Fibroblast of skin of abdomen (primary cell): ENCODE measurements around the gene PTPRH.
"Not testable (repeated sequence)": the region's sequence is repeated elsewhere in the genome, so short reads cannot be mapped to it uniquely, and the experiment has no call there.

ENCODE experiments used
- DNase-seq: peaks from one replicate; pipeline ENCODE4 v3.0.0-alpha.2; 2013

Gene PTPRH

GRCh38 chr19:55181740-55182139 lies 27.6 kb downstream of the PTPRH start:
- DNase-seq: no peak

DNA sequence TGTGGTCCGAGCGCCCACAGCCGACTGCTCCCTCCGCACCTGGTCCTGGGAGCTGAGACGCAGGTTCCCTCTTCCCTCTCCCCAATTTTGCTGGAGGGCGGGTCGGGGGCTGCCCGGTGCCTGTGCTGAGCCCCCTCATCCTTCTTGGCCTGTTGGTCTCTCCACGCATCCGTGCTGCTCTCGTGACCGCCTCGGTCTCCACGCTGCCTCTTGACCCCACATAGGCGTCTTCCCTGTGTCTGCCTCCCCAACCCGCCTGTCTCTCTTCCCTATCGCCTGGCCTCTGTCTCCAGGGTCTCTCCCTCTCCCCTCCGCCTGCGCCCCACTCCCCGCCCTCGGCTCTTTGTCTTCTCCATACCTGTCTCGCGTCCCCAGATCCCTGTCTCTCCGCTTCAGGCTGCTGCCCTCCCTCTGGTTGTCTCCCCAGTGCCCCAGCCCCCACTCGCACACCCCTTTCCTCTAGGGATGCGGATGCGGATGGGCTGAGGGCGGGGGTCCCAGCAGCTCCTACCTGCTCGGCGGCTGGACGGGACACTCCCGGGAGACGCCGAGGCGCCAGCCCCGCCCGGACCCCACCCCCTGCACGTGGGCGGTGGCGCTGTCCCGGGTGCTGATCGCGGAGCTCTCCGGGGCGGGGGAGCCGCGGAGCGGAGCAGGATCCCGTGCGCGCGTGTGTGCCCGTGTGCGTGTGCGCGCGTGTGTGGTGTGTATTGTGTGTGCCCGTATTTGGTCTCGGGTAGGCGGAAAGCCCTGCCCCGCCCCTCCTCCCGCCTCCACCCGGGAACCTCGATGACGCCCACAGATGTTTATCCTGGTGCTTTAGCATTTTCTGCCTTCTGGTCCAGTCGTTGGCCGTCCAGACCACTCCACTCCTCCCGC lies 29.5 kb downstream of the PTPRH start, which contains the start of gene SYT5:
Gene SYT5 (minus strand): TSS at position 684 of the 879 bp plus-strand sequence. CDS start 1,248 bp downstream, outside the sequence.
- DNase-seq: no peak

GRCh38 chr19:55178781-55179599 lies 30.3 kb downstream of the PTPRH start:
- peak; percentile 76 for DNase-seq

GRCh38 chr19:55176076-55176475 lies 33.2 kb downstream of the PTPRH start:
- no peak for DNase-seq

GRCh38 chr19:55175117-55175867 lies 34.0 kb downstream of the PTPRH start:
- DNase-seq: no peak

GRCh38 chr19:55174425-55175116 lies 34.7 kb downstream of the PTPRH start:
- DNase-seq: no peak

DNA sequence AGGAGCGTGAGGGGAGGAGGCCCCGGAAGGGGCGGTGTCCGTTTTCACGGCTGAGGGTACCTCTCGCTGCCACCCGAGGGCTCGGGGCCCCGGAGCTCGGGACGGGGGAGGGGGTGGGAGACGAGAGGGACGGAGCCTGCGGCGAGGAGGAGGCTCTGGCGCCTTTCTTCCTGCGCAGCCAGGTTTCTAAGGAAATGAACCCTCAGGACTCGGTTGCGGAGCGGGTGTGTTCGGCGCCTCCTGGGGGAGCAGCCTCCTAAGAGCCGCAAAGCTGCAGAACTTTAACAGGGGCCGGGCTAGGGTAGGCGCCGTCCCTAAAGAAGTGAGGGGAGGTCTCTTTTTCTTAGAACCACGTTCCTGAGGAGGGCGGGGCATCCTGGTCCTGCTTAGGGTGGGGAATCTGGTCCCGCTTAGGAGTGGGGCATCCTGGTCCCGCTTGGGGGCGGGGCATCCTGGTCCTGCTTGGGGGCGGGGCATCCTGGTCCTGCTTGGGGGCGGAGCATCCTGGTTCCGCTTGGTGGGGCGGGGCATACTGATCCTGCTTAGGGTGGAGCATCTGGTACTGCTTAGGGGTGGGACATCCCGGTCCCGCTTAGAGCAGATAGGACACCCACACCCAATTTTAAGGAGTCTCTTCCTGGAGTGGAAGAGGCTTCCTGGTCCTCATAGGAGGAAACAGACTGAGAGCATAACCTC lies 35.4 kb downstream of the PTPRH start:
- peak; percentile 68 for DNase-seq

- DNase-seq: no peak
Observed at GRCh38 chr19:55173186-55173713, 36.1 kb downstream of the PTPRH start.

DNA sequence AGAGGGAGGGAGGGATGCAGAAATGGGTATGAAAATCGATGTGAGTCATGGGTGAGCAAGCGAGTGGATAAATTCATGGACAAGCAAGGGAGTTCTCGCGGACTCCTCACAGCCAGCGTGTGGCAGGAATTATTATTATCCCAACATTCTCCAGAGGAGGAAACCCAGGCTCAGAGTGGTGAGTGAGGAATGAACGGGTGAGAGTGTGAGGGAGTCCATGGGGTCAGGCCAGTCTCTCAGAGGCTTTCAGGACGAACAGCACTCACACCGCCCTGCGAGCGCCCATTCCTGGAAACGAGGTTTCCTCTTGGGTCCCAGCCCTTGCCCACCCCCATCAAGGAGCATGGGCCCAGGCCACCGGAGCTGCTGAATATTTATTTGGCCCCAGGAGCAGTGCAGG lies 36.6 kb downstream of the PTPRH start:
- peak; percentile 67 for DNase-seq

DNA sequence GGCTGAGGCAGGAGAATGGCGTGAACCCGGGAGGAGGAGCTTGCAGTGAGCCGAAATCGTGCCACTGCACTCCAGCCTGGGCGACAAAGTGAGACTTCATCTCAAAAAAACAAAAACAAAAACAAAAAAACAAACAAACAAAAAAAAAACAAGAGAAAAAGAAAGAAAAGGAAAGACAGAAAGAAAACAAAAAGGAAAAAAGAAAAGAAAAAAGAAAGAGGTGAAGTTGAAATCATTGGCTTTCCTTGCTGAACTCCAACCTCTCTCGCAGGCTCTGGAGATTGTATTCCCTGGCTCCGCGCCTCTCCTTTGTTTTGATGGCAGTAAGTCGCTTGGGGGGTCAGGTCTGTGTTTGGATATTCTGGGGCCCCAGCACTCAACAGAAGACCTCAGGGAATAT lies 37.0 kb downstream of the PTPRH start:
- DNase-seq: not testable (repeated sequence)

DNA sequence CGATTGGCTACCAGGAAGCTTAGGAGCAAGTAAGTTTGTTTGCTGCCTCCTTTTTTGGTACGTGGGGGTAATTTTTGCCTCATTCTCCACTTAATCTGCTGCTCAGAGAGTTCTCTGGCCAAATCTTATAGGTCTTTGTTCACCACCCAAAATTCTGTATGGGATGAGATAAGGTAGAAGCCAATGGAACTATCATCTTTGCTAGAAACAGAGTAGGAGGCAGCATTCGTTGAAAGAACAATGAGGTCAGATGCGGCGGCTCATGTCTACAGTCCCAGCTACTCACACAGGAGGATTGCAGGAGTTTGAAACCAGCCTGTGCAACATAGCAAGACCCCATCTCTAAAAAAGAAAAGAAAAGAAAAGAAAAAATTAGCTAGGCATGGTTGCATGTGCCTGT lies 37.9 kb downstream of the PTPRH start:
- no peak for DNase-seq

DNA sequence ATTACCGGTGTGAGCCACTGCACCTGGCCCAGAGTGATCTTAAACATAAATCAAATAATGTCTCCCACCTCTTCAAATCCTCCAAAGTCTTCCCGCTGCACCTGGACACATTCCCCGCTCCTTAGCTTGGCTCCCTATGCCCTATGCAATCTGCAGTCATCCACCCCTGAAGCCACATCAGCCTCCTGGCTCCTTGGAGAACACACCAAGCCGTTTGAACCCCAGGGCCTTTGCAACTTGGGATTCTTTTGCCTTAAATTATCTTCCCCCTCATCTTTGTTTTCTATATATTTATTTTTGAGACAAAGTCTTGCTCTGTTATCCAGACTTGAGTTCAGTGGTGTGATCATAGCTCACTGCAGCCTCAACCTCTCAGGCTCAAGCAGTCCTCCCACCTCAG lies 40.2 kb downstream of the PTPRH start:
- DNase-seq: no peak

DNA sequence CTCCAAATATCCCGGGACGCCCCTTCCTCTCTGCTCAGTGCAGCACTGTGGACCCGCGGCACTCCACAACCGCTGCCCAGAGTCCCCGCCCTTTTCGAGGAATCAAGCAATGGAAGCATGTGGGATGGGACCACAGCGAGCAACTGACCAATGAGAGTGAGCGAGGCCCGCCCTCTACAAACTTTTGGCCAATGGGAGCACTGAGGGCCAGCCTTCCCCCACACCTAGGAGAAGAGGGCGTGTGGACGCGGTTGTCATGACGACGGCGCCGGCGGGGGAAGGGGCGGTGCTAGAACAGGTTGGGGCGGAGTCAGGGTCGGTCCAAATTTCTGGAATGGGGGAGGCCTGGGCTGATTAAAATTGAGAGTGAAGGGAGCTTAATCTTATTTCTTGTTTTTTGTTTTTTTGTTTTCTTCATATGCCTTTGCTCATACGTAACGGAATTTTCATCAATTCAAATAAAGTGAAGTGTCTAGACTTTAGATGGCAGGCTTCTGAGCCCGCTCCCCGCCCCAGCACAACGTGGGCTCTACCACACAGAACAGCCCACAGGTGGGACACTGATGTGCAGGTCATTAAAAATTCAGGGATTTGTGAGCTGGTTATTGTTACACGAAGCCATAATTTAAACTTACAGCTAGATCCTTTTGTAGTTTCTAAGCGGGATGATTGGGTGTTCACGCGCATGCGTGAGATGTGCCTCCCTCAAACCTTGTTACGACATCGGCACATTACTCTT lies 42.6 kb downstream of the PTPRH start, which contains the start of gene DNAAF3:
Gene DNAAF3 (minus strand): TSS at position 84 of the 739 bp plus-strand sequence. CDS start 200 bp downstream, outside the sequence.
- peak; percentile 97 for DNase-seq

DNA sequence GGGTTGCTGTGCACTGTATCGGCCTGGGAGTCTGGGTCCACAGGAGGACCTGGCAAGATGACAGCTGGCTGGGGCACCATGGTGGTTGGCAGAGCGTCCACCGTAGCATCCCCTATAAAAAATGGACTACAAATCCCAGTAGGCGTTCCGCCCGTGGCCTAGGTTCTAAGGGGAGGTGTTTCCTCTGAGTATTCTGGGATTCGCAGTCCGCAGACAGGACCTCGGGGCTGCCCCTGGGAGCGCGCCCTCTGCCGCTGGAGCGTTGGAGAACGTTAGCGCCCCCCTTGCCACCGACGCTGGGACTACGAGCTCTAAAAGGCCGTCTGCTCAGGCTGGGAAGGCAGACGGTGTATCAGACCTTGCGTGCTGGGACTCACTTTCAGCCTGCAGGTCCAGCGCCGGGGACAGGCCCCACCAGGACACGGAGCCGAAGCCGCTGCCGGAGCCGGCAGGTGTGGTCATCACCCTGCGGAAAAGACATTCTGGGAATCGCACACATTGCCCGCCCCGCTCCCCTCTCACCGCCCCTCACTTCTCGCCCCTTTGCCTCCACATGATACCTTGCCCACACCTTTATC lies 43.3 kb downstream of the PTPRH start:
- DNase-seq: peak; percentile 61

DNA sequence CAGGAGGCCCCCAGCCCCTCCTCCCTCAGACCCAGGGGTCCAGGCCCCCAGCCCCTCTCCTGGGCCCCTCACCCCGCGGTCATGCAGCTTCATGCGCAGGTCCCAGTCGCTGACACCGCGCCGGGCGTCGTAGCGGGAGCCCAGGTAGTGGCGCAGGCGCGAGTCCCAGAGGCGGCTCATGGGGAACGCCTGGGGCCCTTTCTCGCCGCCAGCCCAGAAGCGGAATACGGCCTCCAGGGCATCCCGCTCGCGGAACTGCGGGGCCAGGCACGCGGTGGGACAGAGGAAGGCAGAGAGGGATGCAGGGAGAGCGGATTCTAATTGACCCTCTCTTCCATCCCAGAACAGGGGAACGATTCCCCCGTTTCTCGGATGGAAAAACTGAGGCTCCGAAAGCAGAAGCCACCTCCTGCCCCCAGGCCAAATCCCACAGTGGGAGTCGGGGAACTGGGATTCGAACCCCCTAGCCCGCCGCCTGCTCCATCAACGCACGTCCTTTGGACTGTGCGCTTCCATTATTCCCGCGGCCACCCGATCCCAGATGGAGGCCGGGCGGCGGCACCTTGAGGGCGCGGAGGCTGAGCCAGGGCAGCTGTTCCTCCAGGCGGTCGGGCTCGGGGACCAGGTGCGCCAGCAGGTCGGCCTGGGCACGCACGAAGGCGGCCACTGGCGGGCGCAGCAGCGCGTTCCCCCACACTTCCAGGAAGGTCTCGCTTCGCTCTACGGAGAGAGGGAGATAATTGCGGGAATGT lies 47.6 kb downstream of the PTPRH start:
- DNase-seq: no peak

DNA sequence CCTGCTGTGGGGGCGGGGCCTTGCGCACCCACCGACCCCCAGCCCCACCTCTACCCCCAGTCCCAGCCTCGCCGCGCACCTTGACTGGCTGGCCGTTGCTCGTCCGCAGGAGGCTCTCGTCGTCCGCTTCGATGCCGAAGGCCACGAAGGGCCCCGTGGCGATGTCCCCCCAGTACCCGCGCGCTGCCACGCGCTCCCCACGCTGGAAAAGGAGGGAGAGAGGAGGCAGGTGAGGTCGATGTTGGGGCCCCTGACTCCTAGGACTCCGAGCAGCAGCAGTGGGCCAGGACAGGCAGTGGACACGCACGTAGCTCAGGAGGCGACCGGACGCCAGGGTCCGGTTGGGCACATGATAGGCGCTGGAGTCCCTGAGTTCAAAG lies 48.3 kb downstream of the PTPRH start:
- DNase-seq: no peak

GRCh38 chr19:55160128-55160985 lies 48.9 kb downstream of the PTPRH start:
- DNase-seq: peak; percentile 72
